ENCODE results near the gene ASPHD2.

Gene ASPHD2

DNA sequence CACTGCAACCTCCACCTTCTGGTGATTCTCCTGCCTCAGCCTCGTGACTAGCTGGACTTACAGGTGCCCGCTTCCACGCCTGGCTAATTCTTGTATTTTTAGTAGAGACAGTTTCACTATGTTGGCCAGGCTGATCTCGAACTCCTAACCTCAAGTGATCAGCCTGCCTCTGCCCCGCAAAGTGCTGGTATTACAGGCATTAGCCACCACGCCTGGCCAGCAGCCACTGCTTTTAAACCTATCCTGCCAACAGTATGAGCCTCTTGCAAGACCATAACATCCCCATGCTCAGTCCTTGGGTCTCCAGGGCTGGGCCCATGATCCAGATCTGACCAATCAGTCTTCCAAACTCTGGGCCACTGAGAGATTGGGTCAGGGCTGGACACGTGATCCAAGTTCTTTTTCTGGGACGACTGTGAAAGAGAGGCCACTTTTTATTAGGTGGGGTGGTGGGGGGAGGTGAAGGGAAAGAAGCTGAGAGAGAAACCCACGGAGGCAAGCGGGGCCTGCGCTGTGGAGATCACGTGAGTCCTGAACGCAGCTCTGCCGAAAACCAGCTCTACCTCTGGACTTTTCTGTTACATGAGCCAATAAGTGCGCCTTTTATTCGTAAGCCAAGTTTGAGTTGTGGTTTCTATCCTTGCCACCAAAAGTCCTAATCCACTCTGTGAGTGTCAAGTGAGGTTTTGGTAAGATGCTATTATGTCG lies 17.9 kb downstream of the ASPHD2 start:
- peaks cover 5% of the 10 kb centered on the region; the same call in 1 of the 2 replicates for H3K36me3 ChIP-seq (replicated peaks)
- in situ Hi-C loops (cut with MboI; ENCODE audit: low sequenced_read_pairs), result no loop called here
- no peaks in the 10 kb centered on the region for H3K4me1 ChIP-seq
- no peak for DNase-seq (ENCODE audit: low spot score in 2 of 2)
- no peaks in the 10 kb centered on the region for H3K27me3 ChIP-seq (ENCODE audit: low read depth)
- no peak overlapping the region for H3K4me3 ChIP-seq
- no peaks in the 10 kb centered on the region for H3K9me3 ChIP-seq

DNA sequence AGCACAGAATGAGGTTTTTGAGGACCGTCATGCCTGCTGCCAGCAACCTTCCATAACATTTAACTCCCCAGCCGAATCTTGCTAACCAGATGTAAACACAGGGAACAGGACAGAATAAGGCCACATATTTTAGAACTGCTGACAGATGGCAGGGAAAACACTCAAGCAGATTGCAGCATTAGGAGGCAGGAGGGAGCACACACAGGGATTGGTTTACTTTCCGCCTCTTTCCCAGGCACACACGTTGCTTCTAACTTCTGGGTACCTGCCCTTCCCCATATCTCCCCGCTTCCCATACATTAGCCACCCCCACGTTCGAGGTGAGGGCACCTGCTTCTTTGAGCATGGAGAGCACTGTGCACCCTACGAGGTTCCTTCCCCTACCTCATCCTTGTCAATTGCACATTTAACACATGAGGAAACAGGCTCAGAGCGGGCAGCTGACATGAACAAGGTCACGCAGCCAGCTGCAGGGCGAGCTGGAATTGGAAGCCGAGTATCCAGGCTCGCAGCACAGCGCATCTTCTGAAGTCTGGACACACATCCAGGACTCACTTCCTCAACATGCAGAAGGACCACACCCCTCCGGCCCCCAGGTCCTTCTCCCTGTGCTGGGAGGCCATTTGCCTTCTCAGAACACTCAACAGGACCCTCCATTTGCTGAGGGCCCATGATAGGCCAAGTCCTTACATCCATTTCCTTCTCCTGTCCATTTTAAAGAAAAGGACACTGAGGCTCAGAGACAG lies 18.7 kb downstream of the ASPHD2 start:
- Histone ChIP-seq H3K4me1 (no peaks in the 10 kb centered on the region), H3K36me3 (replicated peaks) (peaks cover 10% of the 10 kb centered on the region), H3K9me3 (no peaks in the 10 kb centered on the region), H3K4me3 (no peak overlapping the region), H3K27me3 (ENCODE audit: low read depth) (no peaks in the 10 kb centered on the region)
- in situ Hi-C loops (cut with MboI; ENCODE audit: low sequenced_read_pairs), result no loop called here
- no peak for DNase-seq (ENCODE audit: low spot score in 2 of 2)

DNA sequence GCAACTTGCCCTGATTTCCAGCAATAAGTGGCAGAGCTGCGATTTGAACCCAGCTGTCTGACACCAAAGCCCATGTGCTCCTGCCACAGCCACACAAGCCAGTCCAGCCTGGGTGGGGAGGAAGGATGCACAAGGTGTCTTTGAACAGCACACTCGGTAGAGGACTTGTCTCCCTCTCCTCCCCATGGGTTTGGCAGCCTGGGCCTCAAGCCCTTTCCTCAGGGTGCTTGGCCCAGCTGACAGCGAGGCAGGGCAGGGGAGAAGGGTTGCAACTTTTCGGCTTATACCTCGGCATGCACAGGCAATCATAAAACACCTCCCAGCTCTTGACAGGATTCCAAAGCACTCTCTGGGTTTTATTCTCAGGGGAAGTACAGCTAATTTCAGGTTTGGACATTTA lies 19.3 kb downstream of the ASPHD2 start:
- H3K4me1 ChIP-seq, result no peaks in the 10 kb centered on the region
- DNase-seq (ENCODE audit: low spot score in 2 of 2), result no peak
- no peaks in the 10 kb centered on the region for H3K9me3 ChIP-seq
- H3K36me3 ChIP-seq (replicated peaks), result peaks cover 16% of the 10 kb centered on the region
- no peaks in the 10 kb centered on the region for H3K27me3 ChIP-seq (ENCODE audit: low read depth)
- H3K4me3 ChIP-seq, result no peak overlapping the region
- in situ Hi-C loops (cut with MboI; ENCODE audit: low sequenced_read_pairs), result no loop called here

DNA sequence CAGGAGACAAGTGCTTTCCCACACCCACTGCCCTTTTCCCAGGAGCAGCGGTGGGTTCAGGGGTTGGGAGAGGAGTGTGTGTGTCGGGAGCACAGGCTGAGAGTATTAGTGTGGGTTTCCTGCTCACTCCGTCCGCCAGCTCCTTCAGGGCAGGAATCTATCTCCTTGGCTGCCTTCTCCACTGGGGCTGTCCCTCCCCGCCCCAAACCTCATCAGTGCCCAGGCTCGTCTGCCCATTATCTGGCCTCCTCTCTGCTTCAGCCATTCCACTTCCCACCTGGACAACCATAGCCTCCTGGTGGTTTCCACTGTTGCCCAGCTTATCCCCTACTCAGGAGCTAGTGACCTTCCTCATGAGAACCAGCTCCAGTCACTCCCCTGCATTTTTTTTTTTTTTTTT lies 19.9 kb downstream of the ASPHD2 start:
- H3K9me3 ChIP-seq, result no peaks in the 10 kb centered on the region
- H3K27me3 ChIP-seq (ENCODE audit: low read depth), result no peaks in the 10 kb centered on the region
- no peak for DNase-seq (ENCODE audit: low spot score in 2 of 2)
- in situ Hi-C loops (cut with MboI; ENCODE audit: low sequenced_read_pairs), result no loop called here
- no peak overlapping the region for H3K4me3 ChIP-seq
- H3K4me1 ChIP-seq, result no peaks in the 10 kb centered on the region
- H3K36me3 ChIP-seq (replicated peaks), result peaks cover 18% of the 10 kb centered on the region

DNA sequence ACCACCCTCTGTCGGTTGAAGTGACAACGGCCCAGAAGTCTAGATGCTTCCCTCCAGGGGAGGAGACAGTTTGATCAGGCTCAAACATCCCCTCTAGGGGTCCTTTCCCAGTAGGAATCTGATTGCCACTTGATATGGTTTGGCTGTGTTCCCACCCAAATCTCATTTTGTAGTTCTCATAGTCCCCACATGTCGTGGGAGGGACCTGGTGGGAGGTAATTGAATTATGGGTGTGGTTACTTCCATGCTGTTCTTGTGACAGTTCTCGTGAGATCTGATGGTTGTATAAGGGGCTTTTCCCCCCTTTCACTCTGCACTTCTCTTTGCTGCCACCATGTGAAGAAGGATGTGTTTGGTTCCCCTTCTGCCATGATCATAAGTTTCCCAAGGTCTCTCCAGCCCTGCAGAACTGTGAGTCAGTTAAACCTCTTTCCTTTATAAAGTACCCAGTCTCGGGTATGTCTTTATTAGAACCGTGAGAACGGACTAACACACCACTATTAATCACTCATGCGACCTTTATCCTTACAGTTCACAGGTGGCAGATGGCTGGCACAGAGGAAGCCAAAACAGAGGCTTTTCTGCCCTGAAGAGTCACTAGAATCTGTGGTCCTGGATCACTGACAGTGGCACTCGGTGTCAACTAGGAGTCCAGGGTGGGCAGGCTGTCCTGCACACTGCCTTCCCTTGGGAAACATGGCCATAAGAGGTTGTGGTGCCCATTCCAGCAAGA lies 21.6 kb downstream of the ASPHD2 start:
- no peaks in the 10 kb centered on the region for H3K9me3 ChIP-seq
- H3K36me3 ChIP-seq (replicated peaks), result peaks cover 25% of the 10 kb centered on the region
- DNase-seq (ENCODE audit: low spot score in 2 of 2), result no peak
- no peak overlapping the region for H3K4me3 ChIP-seq
- H3K27me3 ChIP-seq (ENCODE audit: low read depth), result no peaks in the 10 kb centered on the region
- in situ Hi-C loops (cut with MboI; ENCODE audit: low sequenced_read_pairs), result no loop called here
- H3K4me1 ChIP-seq, result no peaks in the 10 kb centered on the region

DNA sequence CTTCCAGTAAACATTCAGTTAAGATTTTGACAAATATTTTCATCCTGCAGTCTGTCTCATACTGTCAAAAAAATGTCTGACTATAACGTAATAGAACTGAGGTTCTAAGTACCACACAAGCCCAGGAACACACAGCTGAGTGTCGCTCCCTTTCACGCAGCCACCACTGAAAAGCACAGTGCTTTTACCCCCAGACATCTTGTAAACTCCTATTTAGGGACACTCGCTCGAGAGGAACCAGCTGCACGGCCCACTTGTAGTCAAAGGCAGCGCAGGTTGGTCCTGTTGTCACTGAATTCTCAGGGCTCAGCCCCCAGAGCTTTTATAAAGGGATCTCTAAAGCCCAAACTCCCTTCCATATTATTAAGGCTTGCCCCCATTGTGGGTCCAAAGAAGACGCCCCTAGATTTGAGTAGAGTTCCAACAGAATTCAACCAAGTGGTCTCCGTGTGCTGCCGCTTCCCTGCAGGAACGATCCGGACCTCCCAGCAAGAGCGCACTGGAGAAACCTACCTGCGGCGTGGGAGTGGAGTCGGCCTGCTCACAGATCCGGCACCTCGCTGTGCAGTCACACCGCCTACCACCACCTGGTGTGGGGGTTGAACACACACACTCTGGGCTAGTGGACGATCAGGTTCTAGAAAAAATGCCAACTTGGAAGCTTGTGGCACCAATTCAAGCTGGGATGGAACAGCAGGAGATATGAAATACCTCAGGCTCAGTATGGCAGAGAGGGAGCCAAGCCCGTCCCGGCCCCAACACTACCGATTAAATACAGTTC lies 23.4 kb downstream of the ASPHD2 start:
- no peak for DNase-seq (ENCODE audit: low spot score in 2 of 2)
- no peaks in the 10 kb centered on the region for H3K27me3 ChIP-seq (ENCODE audit: low read depth)
- peaks cover 33% of the 10 kb centered on the region for H3K36me3 ChIP-seq (replicated peaks)
- H3K4me1 ChIP-seq, result no peaks in the 10 kb centered on the region
- H3K4me3 ChIP-seq, result no peak overlapping the region
- in situ Hi-C loops (cut with MboI; ENCODE audit: low sequenced_read_pairs), result no loop called here
- H3K9me3 ChIP-seq, result no peaks in the 10 kb centered on the region

DNA sequence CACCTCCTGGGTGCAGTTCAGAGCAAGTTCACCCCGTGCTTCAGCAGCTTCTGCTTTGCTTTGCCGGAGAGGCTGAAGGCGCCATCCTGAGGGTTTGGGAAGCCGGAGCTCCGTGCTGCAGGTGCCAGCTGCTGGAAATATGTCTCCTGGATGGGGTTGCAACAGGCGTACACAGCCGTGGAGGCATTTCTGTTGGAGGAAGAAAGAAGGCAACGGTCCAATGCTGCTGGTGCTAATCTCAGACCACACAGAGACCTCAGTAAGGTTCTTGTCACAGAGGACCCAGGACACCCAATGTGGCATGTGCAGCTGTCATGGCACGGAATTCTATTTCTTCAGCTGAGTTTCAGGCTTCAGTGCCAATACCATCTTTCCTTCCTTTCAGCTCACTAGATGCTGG lies 24.2 kb downstream of the ASPHD2 start:
- no peaks in the 10 kb centered on the region for H3K4me1 ChIP-seq
- H3K27me3 ChIP-seq (ENCODE audit: low read depth), result no peaks in the 10 kb centered on the region
- in situ Hi-C loops (cut with MboI; ENCODE audit: low sequenced_read_pairs), result no loop called here
- H3K36me3 ChIP-seq (replicated peaks), result peaks cover 41% of the 10 kb centered on the region
- H3K4me3 ChIP-seq, result no peak overlapping the region
- no peaks in the 10 kb centered on the region for H3K9me3 ChIP-seq
- no peak for DNase-seq (ENCODE audit: low spot score in 2 of 2)

DNA sequence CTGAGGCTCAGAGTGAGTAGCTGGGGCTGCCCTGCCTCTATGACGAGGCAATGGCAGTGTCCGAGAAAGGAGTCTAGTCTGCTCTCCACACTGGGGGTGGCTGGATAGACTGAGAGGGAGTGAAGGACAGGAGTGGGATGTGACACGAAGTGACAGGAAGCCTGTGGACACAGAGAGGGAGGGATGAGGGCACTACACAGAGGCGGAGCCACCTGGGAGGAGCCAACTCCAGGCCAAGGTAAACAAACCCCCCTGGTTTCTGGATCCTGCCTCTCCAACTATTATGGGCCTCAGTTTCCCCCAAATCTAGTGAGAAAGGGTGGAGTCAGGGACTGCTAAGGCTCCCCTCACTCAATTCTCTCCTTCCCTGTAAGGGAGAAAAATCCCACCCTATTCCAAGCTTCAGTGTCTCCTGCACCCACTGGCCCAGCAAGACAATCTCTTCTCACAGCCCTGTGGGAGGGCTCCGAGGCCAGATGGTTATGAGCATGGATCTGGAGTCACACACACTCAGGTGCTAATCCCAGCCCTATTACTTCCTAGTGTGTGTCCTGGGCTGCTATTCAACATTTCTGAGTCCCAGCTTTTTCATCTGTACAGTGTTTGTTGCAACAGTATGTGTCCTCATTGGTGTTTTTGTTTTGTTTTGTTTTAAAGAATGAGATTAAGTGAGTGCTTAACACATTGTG lies 24.9 kb downstream of the ASPHD2 start:
- in situ Hi-C loops (cut with MboI; ENCODE audit: low sequenced_read_pairs), result no loop called here
- DNase-seq (ENCODE audit: low spot score in 2 of 2), result no peak
- no peak overlapping the region for H3K4me3 ChIP-seq

DNA sequence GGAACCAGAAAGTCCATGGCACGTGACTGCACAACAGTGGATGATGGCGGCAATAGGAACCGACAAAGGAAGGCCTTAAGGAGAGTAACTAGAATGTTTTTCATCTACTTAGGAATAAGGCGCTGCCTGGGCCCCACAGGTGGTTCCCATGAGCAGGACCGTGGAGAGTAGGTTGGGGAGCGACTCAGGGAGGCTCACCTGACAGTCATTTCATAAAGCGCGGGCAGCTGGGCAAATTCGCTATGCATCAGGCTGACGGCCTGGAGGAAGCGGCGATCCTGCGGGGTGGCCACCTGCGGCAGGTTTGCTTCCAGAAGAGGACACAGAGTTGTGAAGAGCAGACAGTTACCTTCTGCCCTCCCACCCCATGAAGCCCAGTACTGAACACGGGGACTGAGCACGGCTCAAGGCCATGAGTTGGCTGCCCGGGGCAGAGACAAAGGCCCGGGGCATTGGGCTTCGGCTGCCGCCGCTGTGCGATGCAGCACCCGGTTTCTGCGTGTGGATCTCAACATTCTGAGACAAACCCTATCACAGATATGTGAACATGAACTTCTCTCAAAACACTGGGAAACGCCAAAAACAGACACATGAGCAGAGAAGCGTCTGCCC lies 28.7 kb downstream of the ASPHD2 start:
- in situ Hi-C loops (cut with MboI; ENCODE audit: low sequenced_read_pairs), result no loop called here
- Histone ChIP-seq H3K9me3 (no peaks in the 10 kb centered on the region), H3K4me3 (no peak overlapping the region), H3K36me3 (replicated peaks) (peaks cover 57% of the 10 kb centered on the region), H3K4me1 (peaks cover 5% of the 10 kb centered on the region), H3K27me3 (ENCODE audit: low read depth) (no peaks in the 10 kb centered on the region)
- no peak for DNase-seq (ENCODE audit: low spot score in 2 of 2)

More for the DNA sequence above, 24.9 kb downstream of the ASPHD2 start:
- Histone ChIP-seq H3K9me3 (no peaks in the 10 kb centered on the region), H3K4me1 (no peaks in the 10 kb centered on the region), H3K36me3 (replicated peaks) (peaks cover 43% of the 10 kb centered on the region), H3K27me3 (ENCODE audit: low read depth) (no peaks in the 10 kb centered on the region)

DNA sequence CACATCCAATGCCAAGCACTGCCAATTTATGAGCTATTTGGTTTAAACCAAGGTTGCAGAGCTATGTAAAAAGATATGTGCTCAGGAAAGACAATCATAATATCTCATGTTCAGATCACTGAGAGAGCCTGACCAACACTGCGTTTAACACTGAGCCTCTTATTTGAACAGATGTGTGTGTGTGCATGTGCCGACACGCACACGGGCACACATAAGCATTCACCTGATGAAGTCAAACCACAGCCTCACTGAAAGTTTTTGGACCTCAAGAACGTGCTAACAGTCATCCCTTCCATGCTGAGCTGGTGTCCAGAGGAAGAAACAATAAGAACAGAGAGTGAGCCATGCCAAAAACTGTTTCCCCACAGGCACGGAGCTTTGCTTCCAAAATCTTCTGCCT lies 31.1 kb downstream of the ASPHD2 start:
- Histone ChIP-seq H3K27me3 (ENCODE audit: low read depth) (no peaks in the 10 kb centered on the region), H3K4me1 (peaks cover 5% of the 10 kb centered on the region), H3K36me3 (replicated peaks) (peaks cover 62% of the 10 kb centered on the region), H3K4me3 (no peak overlapping the region), H3K9me3 (no peaks in the 10 kb centered on the region)
- no peak for DNase-seq (ENCODE audit: low spot score in 2 of 2)
- in situ Hi-C loops (cut with MboI; ENCODE audit: low sequenced_read_pairs), result loop anchor here (5.0 kb wide), 1 partner anchor 93 kb away; no protein-coding TSS in a partner anchor

DNA sequence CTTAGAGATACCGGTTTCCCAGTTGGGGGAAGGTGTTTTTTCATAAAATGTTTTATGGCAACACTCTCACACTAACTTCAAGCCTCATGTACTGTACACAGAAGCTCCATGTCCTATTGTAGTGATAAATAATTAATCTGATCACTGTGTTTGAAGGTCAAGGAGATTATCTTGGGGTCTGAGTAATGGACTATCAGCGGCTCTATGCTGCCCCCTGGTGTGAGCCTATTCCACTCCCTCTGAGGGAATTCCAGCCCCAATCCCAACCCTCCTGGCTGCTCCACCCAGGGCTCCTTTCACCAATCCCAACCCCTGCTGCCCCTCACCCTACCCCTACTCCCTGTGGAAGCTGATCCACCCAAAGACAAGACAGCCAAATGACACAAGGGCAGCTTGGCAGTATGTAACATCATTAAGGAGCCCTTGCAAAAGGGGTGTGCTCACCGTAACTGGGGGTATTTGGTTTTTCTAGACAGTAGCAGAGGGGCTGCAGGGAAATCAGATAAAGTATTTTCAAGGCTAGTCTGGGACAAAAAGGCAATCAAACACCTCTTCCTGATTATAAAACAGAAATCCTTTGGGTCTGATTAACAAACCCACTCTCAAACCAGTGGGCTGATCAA lies 32.2 kb downstream of the ASPHD2 start:
- no peaks in the 10 kb centered on the region for H3K27me3 ChIP-seq (ENCODE audit: low read depth)
- no peaks in the 10 kb centered on the region for H3K9me3 ChIP-seq
- no peak overlapping the region for H3K4me3 ChIP-seq
- in situ Hi-C loops (cut with MboI; ENCODE audit: low sequenced_read_pairs), result loop anchor here (5.0 kb wide), 1 partner anchor 94 kb away; no protein-coding TSS in a partner anchor
- H3K36me3 ChIP-seq (replicated peaks), result peaks cover 67% of the 10 kb centered on the region
- peaks cover 5% of the 10 kb centered on the region for H3K4me1 ChIP-seq
- peak; percentile 78 to 93 for DNase-seq (ENCODE audit: low spot score in 2 of 2)

DNA sequence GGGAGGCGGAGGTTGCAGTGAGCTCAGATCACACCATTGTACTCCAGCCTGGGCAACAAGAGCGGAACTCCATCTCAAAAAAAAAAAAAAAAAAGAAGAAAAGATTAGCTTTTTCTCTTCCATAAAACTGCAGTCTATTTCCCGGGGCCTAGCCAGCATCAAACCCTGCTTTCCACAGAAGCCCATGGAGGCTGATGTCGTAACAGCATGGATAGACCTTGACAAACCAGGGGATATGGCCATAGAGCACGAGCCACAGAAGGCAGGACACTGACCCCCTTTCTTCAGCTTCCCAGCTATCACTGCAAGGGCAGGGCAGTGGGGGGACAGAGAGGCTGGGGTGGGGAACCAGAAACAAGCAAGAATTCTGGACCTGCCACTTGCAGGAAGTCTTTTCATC lies 33.0 kb downstream of the ASPHD2 start:
- peaks cover 73% of the 10 kb centered on the region for H3K36me3 ChIP-seq (replicated peaks)
- in situ Hi-C loops (cut with MboI; ENCODE audit: low sequenced_read_pairs), result loop anchor here (5.0 kb wide), 1 partner anchor 95 kb away; no protein-coding TSS in a partner anchor

More for the DNA sequence above, 33.0 kb downstream of the ASPHD2 start:
- Histone ChIP-seq H3K9me3 (no peaks in the 10 kb centered on the region), H3K4me1 (peaks cover 5% of the 10 kb centered on the region), H3K4me3 (no peak overlapping the region), H3K27me3 (ENCODE audit: low read depth) (no peaks in the 10 kb centered on the region)
- no peak for DNase-seq (ENCODE audit: low spot score in 2 of 2)
